ENCODE data around the gene KCNIP4.

The KCNIP4 gene

DNA sequence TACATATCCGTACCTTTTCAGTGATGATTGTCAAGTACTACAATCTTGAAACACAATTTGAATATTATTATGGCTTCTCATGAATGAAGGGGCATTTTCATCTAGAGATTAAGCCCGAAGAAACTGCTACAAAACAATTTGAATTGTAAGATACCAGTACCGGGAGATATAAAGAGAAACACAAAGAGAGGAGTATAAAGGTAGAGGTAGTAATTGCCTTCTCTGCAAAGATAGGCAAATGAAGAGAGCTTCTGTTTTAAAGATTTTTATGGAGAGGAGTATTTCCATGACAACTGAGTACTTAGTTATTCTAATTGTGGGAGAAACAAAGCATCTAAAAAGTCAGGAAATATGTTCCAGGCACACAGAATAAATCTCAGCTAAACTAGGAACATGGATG is 25.3 kb upstream of the KCNIP4 start:
- no peaks in the 10 kb centered on the region for H3K9me3 ChIP-seq (ENCODE audit: insufficient read depth, low read depth, low read length)
- H3K36me3 ChIP-seq (ENCODE audit: insufficient read depth, low read length), result no peaks in the 10 kb centered on the region
- no peaks in the 10 kb centered on the region for H3K27me3 ChIP-seq (ENCODE audit: insufficient read depth, low read length, poor library complexity, severe bottlenecking)
- no peaks in the 10 kb centered on the region for H3K4me1 ChIP-seq (ENCODE audit: insufficient read depth, low read length, poor library complexity, severe bottlenecking)
- H3K9ac ChIP-seq (ENCODE audit: low read depth, low read length, poor library complexity, severe bottlenecking), result no peak overlapping the region
- no peak overlapping the region for H3K4me2 ChIP-seq (ENCODE audit: low read depth, low read length, poor library complexity, severe bottlenecking)
- no peaks in the 10 kb centered on the region for H4K20me1 ChIP-seq (ENCODE audit: insufficient read depth, low read length, poor library complexity, severe bottlenecking)
- H2AFZ ChIP-seq (ENCODE audit: low read length), result no peak overlapping the region
- no peaks in the 10 kb centered on the region for H3K9me2 ChIP-seq (replicated peaks; ENCODE audit: low read depth, low read length)
- no peaks in the 10 kb centered on the region for H3K79me2 ChIP-seq (ENCODE audit: insufficient read depth, low read length)
- H3F3A ChIP-seq (ENCODE audit: low read depth), result no peaks in the 10 kb centered on the region
- no peak for TF ChIP-seq EZH2phosphoT487 (IDR thresholded peaks at IDR 0.05; ENCODE audit: borderline replicate concordance)
- no peak overlapping the region for H3K4me3 ChIP-seq (ENCODE audit: low read length, poor library complexity, severe bottlenecking)

DNA sequence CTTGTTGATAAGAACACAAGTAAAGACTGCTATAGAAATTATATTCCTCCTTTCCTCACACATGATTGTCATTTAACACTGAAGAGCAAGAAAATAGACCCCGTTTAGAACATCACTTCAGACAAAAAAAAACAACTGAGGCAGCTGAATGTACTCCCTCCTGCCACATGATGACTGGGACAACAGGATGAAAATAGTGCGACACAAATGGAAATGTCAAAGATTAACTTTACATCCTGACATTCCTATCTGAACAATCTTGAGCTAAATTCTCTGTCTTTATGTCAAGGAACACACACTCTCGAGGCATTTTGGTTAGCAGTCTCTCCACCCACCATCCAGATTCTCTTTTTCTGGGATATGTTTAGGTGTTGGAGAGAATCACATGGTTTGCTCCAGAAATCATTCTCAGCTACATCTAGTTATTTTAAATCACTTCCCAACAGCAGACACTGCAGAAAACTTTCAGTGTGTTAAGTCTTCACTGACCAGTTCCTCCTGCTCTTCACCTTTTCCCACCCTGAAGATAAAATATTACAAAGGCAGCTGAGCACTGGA is 16.3 kb upstream of the KCNIP4 start:
- Histone ChIP-seq H3K36me3 (ENCODE audit: insufficient read depth, low read length) (no peaks in the 10 kb centered on the region), H3K4me2 (ENCODE audit: low read depth, low read length, poor library complexity, severe bottlenecking) (no peak overlapping the region), H3K4me1 (ENCODE audit: insufficient read depth, low read length, poor library complexity, severe bottlenecking) (no peaks in the 10 kb centered on the region), H3K79me2 (ENCODE audit: insufficient read depth, low read length) (no peaks in the 10 kb centered on the region), H3K9me2 (replicated peaks; ENCODE audit: low read depth, low read length) (no peaks in the 10 kb centered on the region), H3K9me3 (ENCODE audit: insufficient read depth, low read depth, low read length) (no peaks in the 10 kb centered on the region), H3K27me3 (ENCODE audit: insufficient read depth, low read length, poor library complexity, severe bottlenecking) (no peaks in the 10 kb centered on the region), H2AFZ (ENCODE audit: low read length) (no peak overlapping the region), H3F3A (ENCODE audit: low read depth) (no peaks in the 10 kb centered on the region), H4K20me1 (ENCODE audit: insufficient read depth, low read length, poor library complexity, severe bottlenecking) (no peaks in the 10 kb centered on the region), H3K4me3 (ENCODE audit: low read length, poor library complexity, severe bottlenecking) (no peak overlapping the region), H3K9ac (ENCODE audit: low read depth, low read length, poor library complexity, severe bottlenecking) (no peak overlapping the region)
- TF ChIP-seq EZH2phosphoT487 (IDR thresholded peaks at IDR 0.05; ENCODE audit: borderline replicate concordance), result no peak
- TF ChIP-seq, protein P1, sequence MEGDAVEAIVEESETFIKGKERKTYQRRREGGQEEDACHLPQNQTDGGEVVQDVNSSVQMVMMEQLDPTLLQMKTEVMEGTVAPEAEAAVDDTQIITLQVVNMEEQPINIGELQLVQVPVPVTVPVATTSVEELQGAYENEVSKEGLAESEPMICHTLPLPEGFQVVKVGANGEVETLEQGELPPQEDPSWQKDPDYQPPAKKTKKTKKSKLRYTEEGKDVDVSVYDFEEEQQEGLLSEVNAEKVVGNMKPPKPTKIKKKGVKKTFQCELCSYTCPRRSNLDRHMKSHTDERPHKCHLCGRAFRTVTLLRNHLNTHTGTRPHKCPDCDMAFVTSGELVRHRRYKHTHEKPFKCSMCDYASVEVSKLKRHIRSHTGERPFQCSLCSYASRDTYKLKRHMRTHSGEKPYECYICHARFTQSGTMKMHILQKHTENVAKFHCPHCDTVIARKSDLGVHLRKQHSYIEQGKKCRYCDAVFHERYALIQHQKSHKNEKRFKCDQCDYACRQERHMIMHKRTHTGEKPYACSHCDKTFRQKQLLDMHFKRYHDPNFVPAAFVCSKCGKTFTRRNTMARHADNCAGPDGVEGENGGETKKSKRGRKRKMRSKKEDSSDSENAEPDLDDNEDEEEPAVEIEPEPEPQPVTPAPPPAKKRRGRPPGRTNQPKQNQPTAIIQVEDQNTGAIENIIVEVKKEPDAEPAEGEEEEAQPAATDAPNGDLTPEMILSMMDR (conservative IDR thresholded peaks at IDR 0.05; ENCODE audit: low read length), result no peak

DNA sequence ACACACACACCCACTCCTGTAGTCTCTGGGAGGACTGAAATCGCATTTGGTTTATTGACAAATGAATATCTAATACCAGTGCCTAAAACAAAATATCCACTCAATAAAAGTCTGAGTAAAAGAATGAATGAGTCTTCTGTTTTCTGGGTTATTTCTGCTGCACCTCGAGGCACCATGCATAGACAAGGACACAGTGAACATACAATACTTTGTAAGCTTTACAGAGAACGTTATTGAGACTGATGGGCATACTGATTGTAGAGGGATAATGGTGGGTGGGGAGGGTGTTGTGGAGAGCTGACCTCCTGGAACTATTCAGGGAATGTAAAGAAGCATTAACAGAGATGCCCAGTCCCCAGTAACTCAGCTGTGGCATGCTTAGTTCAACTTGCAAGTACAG is 14.1 kb upstream of the KCNIP4 start:
- H3K36me3 ChIP-seq (ENCODE audit: insufficient read depth, low read length), result no peaks in the 10 kb centered on the region
- no peaks in the 10 kb centered on the region for H3K4me1 ChIP-seq (ENCODE audit: insufficient read depth, low read length, poor library complexity, severe bottlenecking)
- H3K9ac ChIP-seq (ENCODE audit: low read depth, low read length, poor library complexity, severe bottlenecking), result no peak overlapping the region
- H3K9me3 ChIP-seq (ENCODE audit: insufficient read depth, low read depth, low read length), result no peaks in the 10 kb centered on the region
- H3K9me2 ChIP-seq (replicated peaks; ENCODE audit: low read depth, low read length), result no peaks in the 10 kb centered on the region
- no peak overlapping the region for H2AFZ ChIP-seq (ENCODE audit: low read length)
- no peak overlapping the region for H3K4me3 ChIP-seq (ENCODE audit: low read length, poor library complexity, severe bottlenecking)
- H3F3A ChIP-seq (ENCODE audit: low read depth), result no peaks in the 10 kb centered on the region
- H3K4me2 ChIP-seq (ENCODE audit: low read depth, low read length, poor library complexity, severe bottlenecking), result no peak overlapping the region
- H3K79me2 ChIP-seq (ENCODE audit: insufficient read depth, low read length), result no peaks in the 10 kb centered on the region
- no peaks in the 10 kb centered on the region for H3K27me3 ChIP-seq (ENCODE audit: insufficient read depth, low read length, poor library complexity, severe bottlenecking)
- H4K20me1 ChIP-seq (ENCODE audit: insufficient read depth, low read length, poor library complexity, severe bottlenecking), result no peaks in the 10 kb centered on the region
- TF ChIP-seq, protein P1 (conservative IDR thresholded peaks at IDR 0.05; ENCODE audit: low read length), result no peak
- no peak for TF ChIP-seq EZH2phosphoT487 (IDR thresholded peaks at IDR 0.05; ENCODE audit: borderline replicate concordance)

DNA sequence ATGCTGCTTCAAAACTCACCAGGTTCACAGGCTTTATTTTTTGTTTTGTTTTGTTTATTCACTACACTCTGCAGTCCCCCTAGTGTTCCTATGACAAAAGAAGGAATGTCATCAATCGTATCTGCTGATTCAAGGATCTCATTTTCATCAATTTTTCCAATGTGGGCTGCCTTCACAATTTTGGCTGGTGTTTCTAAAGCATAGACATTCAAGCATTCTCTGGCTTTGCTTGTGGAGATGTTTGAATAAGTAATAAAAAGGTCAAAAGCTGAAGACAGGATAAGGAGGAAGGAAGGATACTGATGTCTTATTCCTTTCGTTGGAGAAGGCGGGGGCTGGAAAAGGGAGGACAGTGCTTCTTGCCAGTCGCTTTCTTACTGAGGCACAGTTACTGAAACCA is 12.2 kb upstream of the KCNIP4 start:
- Histone ChIP-seq H3F3A (ENCODE audit: low read depth) (no peaks in the 10 kb centered on the region), H3K36me3 (ENCODE audit: insufficient read depth, low read length) (no peaks in the 10 kb centered on the region), H3K9ac (ENCODE audit: low read depth, low read length, poor library complexity, severe bottlenecking) (no peak overlapping the region), H3K9me3 (ENCODE audit: insufficient read depth, low read depth, low read length) (no peaks in the 10 kb centered on the region), H3K9me2 (replicated peaks; ENCODE audit: low read depth, low read length) (no peaks in the 10 kb centered on the region), H2AFZ (ENCODE audit: low read length) (no peak overlapping the region), H4K20me1 (ENCODE audit: insufficient read depth, low read length, poor library complexity, severe bottlenecking) (no peaks in the 10 kb centered on the region), H3K4me1 (ENCODE audit: insufficient read depth, low read length, poor library complexity, severe bottlenecking) (no peaks in the 10 kb centered on the region), H3K27me3 (ENCODE audit: insufficient read depth, low read length, poor library complexity, severe bottlenecking) (no peaks in the 10 kb centered on the region), H3K4me2 (ENCODE audit: low read depth, low read length, poor library complexity, severe bottlenecking) (no peak overlapping the region), H3K4me3 (ENCODE audit: low read length, poor library complexity, severe bottlenecking) (no peak overlapping the region), H3K79me2 (ENCODE audit: insufficient read depth, low read length) (no peaks in the 10 kb centered on the region)
- TF ChIP-seq, protein P1 (conservative IDR thresholded peaks at IDR 0.05; ENCODE audit: low read length), result no peak
- no peak for TF ChIP-seq EZH2phosphoT487 (IDR thresholded peaks at IDR 0.05; ENCODE audit: borderline replicate concordance)
